DOHH2 (cell line): ENCODE results near the gene MALAT1.

Experiments
- EZH2phosphoT487 ChIP-seq: fragments of 200-600 bp; sonication (generic); IDR thresholded peaks from 2 replicates; pipeline ENCODE4 v1.6.1; 2017; ENCODE audit warnings: borderline replicate concordance, mild to moderate bottlenecking, antibody characterized with exemption, low read length, moderate library complexity, mixed read lengths
- TF ChIP-seq, protein P1 (sequence below): fragments of 200-600 bp; sonication (generic); IDR thresholded peaks from one replicate; pipeline ENCODE4 v1.5.1; 2014; ENCODE audit warnings: antibody characterized with exemption, mild to moderate bottlenecking, low read depth, low read length; ENCODE audit not compliant: poor library complexity, severe bottlenecking

DNA sequence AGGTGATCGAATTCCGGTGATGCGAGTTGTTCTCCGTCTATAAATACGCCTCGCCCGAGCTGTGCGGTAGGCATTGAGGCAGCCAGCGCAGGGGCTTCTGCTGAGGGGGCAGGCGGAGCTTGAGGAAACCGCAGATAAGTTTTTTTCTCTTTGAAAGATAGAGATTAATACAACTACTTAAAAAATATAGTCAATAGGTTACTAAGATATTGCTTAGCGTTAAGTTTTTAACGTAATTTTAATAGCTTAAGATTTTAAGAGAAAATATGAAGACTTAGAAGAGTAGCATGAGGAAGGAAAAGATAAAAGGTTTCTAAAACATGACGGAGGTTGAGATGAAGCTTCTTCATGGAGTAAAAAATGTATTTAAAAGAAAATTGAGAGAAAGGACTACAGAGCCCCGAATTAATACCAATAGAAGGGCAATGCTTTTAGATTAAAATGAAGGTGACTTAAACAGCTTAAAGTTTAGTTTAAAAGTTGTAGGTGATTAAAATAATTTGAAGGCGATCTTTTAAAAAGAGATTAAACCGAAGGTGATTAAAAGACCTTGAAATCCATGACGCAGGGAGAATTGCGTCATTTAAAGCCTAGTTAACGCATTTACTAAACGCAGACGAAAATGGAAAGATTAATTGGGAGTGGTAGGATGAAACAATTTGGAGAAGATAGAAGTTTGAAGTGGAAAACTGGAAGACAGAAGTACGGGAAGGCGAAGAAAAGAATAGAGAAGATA is at the start of gene MALAT1:
- TF ChIP-seq, protein P1, sequence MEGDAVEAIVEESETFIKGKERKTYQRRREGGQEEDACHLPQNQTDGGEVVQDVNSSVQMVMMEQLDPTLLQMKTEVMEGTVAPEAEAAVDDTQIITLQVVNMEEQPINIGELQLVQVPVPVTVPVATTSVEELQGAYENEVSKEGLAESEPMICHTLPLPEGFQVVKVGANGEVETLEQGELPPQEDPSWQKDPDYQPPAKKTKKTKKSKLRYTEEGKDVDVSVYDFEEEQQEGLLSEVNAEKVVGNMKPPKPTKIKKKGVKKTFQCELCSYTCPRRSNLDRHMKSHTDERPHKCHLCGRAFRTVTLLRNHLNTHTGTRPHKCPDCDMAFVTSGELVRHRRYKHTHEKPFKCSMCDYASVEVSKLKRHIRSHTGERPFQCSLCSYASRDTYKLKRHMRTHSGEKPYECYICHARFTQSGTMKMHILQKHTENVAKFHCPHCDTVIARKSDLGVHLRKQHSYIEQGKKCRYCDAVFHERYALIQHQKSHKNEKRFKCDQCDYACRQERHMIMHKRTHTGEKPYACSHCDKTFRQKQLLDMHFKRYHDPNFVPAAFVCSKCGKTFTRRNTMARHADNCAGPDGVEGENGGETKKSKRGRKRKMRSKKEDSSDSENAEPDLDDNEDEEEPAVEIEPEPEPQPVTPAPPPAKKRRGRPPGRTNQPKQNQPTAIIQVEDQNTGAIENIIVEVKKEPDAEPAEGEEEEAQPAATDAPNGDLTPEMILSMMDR: no peak
- TF ChIP-seq EZH2phosphoT487: no peak
